Articular chondrocyte of knee joint (primary cell): ENCODE results near the gene AGAP6. TPM values are rescaled to one million over a fixed set of nuclear protein-coding genes. Genes with fewer than 3 reads are reported as not detected.

ENCODE experiments used
- small RNA-seq: library from RNA; depleted of rRNA; stranded (forward); fragments of <200 nt; gene quantifications from one replicate; pipeline ENCODE3, GENCODE V24; 2012
- total RNA-seq: library from RNA; depleted of rRNA; stranded (reverse); fragments of >200 nt; gene quantifications from 2 replicates; pipeline ENCODE4 v1.2.3, GENCODE V29; 2012

Gene AGAP6
- total RNA-seq: 3.4 and 3.5 TPM in 2 replicates

DNA sequence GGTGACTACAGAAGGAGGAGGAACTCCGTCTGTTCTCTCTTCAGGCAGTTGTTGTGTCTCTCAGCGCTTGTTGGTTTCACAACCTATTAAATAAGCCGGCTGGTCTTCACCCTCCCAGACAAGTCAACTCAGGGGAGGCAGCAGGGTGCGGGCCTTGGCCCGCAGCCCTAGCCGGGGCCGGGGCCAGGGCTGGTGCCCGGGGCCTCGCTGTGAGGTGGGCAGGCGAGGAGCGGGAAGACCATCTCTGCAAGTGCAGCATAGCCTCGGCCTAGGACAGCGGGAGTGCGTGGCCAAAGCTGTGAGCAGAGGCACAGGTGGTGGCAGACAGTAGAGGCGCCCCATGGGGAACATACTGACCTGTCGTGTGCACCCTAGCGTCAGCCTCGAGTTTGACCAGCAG is at the start of gene AGAP6:
AGAP6 (plus strand) TSS at position 31 of the 400 bp plus-strand sequence; CDS start at position 341, 310 bp downstream.

DNA sequence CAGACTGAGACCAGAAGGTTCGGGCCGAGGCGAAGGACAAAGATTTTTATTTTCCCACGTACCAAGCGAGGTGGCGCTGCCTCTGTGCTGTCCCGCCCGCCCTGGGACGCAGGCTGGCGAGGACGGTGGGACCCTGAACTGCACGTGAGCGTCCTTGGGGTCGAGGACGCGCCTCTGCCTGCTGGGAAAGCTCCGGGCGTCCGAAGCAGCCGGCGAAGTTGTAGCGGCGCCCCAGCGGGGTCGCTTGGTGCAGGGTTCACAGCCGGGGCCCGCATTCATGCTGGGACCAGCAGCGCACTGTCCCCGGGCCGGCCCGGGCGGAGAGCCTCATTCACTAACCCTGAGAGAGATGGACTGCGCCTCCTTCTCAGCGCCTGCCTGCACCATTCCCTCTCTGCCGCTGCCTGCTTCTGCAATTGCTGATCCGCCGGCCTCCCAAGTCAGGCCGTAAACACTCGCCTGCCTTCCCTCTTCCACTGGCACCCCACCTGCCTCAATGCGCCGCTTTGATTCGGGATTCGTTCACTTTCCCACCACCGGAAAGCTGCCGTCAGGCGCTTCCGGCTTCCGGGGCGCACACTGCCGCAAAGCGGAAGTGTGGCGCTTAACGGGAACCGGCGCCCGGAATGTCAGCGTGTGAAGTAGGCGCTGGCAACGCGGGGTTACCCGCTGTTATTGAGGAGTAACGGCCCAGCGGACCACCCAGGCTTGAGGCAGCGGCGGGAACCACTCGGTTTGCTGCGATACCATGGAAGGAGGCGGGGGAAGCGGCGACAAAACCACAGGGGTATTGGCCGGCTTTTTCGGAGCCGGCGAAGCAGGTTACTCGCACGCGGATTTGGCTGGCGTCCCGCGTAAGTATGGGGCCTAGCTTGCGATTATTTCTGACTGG is 46.5 kb upstream of the AGAP6 start, which contains the start of the genes PARG and TIMM23B:
PARG (minus strand) TSS at position 581 of the 892 bp plus-strand sequence; CDS start at position 279, 302 bp downstream.
TIMM23B (plus strand) TSS at position 607 of the 892 bp plus-strand sequence; CDS start at position 749, 142 bp downstream.

Small RNA genes lying within 50 kb of the gene (small RNA-seq; reads per million reads assigned to genes)
- gene RNA5SP317 (not detected), gene SNORA74C-2 (0.27 reads per million)

Other genes with a start within 250 kb of the AGAP6 start
- under 0.01 and 0.54 TPM in 2 replicates for gene OGDHL, start 226.1 kb upstream of the AGAP6 start, total RNA-seq
- gene PARG, start 46.4 kb upstream of the AGAP6 start, total RNA-seq: 29.6 and 31.6 TPM in 2 replicates
- 19.5 and 25.1 TPM in 2 replicates for gene TIMM23B, start 46.4 kb upstream of the AGAP6 start, total RNA-seq
- gene WASHC2A, start 79.5 kb downstream of the AGAP6 start, total RNA-seq: 50.0 and 73.3 TPM in 2 replicates